Activated CD4-positive, alpha-beta T cell treated with anti-CD3 and anti-CD28 coated beads, Interleukin-2, amount 50 U/mL, for 24 hours (primary cell): Measurements from ENCODE around the gene DDC.
"Not testable (repeated sequence)": the region's sequence is repeated elsewhere in the genome, so short reads cannot be mapped to it uniquely, and the experiment has no call there.

Source experiments
- DNase-seq, 2 donors: peaks; one replicate each; pipeline ENCODE4 v3.0.0-alpha.2; 2020; ENCODE audit warnings: low read depth in 1 of 2, low spot score in 1 of 2

The DDC gene

DNA sequence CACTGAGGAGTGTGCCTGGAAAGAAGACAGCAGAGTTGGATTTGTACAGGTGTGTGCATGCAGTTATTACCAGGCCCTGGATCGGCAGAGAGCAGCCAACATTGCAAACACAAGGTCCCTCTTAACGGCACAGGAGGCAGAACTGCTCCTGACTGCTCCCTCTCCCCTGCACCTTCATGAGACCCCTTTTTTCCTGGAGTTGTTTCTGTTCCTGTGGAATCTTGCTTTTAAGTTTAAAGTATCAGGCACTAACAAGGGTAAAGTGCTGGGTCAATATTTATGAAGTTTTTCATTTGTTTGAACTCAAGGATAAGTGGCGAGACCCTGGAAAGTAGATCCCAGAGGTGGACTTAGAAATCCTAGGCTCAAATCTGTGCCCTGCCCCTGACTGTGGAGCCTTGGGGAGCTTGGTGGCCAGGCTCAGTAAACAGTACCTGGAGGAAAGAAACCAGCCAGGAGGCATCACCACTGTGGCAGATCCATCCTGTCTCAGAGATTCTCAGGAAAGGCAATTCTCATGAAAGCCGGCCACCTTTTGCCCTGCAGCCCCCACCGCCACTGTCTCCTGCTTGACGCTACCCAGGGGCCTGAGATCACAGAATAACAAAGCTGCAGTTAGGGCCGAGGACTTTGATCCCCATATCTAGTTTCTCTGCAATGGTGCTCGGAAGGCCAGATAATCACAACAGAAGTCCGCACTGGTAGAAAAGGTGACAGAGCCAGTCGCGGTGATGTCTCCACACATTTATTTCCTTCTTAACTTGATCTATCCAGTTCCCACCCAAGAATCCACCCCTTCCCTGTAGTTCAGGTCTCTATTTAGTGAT lies 36.7 kb downstream of the DDC start:
- DNase-seq: no peak

DNA sequence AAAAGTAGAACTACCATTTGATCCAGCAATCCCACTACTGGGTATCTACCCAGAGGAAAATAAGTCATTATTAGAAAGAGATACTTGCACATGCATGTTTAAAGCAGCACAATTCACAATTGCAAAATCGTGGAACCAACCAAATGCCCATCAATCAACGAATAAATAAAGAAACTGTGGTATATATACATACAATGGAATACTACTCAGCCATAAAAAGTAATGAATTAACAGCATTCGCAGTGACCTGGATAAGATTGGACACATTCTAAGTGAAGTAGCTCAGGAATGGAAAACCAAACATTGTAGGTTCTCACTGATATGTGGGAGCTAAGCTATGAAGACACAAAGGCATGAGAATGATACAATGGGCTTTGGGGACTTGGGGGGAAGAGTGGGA lies 45.9 kb downstream of the DDC start:
- not testable (repeated sequence) for DNase-seq

GRCh38 chr7:50513166-50513871 lies 51.9 kb downstream of the DDC start:
- DNase-seq: no peak

DNA sequence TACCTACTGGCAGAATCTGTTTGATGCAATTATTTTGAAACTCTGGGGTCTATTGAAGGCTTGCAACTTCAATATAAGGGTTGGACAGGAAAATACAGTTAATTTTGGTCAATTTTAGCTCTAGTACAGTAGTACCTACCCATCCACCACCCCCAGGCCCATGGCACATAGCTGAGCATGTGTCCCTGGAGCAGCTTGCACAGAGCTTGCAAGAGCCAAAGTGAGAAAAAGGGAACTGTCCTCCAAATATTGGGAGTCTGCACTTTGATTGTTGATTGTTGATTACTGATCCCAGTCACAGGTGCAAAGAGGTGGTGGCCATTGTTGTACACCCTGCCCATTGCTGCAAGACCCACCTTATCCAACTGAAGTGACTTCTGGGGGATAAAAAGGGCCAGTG lies 52.8 kb downstream of the DDC start:
- DNase-seq: no peak

DNA sequence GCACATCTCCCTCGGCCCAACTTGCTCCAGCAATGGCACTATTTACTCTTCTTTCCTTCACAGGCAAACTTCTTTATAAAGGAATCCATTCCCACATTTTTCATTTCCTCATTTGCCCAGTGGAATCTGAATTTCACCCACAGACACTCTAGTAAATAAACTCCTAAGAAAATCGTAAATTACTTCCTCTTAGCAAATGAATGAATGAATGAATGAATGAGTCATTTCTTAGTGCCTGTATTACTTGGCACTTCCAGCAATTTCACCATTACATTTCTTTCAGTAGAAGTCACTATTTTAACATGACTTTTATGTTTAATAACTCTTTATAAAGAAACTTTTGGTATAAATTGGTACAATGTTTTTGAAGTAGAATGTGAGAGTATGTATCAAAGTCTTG lies 55.7 kb downstream of the DDC start:
- no peak for DNase-seq

- no peak for DNase-seq
These were observed 56.7 kb downstream of the DDC start for GRCh38 chr7:50508471-50508943.

- DNase-seq: no peak
These were observed 57.2 kb downstream of the DDC start for GRCh38 chr7:50507898-50508470.

DNA sequence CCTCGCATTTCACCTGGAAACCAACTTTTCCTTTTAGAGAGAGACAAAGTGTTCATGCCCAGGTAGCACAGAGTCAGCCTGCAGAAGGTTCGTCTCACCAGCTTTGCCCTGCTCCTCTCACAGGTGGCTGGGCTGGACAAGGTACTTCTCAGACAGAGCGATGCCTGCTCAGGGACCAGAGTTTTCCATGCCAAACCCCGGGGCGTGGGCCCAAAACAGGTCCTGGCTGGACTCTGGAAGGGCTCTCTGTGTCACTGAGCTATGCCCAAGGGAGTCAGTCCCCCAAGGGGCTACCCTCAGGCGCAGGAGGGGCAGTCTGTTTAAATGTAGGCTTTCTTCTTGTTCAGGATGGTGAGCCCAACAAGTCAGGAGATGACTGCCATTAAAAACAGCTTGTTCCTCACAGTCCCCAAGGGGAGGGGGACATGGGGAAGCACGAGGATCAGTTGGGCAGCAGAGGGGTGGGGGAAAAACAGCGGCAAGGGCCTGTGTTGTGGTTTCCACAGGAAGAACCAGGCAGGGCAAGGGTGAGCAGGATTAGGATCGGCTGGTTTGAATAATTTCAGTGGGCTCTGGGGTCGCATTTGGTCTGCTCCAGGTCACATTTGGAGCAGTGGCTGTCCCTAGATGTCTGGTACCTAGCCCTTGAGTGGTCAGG lies 59.5 kb downstream of the DDC start:
- DNase-seq: no peak

- DNase-seq: no peak
These were observed 60.3 kb downstream of the DDC start for GRCh38 chr7:50504646-50505546.

DNA sequence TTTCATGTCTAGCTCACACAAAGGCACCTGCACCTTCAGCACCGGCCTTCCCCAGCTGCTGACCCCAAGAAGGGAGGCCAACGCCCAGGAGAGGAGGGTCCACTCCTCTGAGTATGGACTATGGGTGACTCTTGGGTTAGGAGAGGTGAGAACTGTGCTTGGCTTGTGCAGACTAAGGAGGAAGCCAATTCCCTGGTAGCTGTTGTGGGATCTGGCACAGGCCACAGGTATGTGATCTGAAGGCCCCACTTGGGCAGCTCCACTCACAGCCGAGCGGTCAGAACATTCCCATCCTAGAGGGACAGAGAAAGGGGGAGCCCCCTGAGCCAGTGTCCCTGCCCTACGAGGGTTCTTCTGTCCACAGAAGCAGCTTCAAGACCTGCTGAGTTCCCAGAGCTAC lies 62.3 kb downstream of the DDC start:
- DNase-seq: no peak

DNA sequence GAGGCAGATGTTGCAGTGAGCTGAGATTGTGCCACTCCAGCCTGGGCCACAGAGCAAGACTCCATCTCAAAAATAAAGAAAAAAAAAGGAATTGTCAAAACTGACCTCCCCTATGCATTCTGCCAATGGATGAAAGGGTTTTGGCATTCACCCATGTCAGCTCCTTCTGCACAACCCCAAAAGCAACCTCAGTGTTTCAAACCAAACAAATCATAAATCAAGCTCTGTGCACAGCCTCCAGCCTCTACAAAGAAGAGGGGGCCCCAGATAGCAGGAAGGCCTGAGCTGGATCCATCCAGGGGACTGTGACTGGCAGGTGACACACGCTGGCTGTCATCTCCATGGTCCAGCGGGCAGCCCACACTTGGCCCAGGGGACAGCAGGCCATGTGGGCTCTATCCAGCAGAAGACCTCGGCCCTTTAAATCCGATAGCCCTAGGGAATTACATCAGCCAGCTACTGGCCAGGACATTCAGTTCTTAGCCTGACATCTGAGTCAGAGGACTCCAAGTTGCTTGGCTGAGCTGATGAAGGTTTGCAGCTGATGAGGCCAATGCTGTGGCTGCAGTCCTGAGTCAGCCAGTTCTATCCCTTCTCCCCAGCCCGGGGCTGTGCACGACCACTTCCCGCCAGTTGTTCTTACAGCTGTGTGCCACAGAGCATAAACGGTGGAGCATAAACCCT lies 63.1 kb downstream of the DDC start:
- DNase-seq: no peak

- no peak for DNase-seq
These were observed 66.1 kb downstream of the DDC start for GRCh38 chr7:50499092-50499491.

GRCh38 chr7:50497968-50498367 lies 67.2 kb downstream of the DDC start:
- no peak for DNase-seq

DNA sequence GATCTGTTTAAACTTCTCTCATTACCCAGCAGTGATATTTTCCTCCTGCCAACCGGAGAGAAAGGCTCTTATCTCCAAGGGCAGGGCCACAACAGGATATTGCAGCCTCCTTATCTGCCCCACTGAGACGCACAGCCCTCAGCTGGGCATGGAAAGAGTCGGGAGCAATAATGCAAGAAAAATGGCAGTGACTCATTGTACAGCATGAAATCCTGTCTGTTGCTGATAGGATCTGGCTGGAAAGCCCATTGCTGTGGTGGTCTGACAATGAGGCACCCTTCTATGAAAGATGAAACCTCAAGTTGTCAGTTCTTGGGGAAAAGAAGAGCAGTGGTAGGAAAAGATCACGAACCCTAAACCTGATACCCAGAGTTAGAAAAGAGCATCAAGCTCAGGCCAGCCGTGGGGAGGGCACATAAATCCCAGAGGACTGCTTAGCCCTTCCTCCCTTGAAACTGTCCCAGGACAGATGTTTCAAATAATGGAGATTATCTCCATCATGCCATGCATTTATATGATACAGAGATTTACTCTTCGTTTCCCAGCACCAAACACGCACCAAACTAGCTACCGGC lies 68.0 kb downstream of the DDC start:
- no peak for DNase-seq

DNA sequence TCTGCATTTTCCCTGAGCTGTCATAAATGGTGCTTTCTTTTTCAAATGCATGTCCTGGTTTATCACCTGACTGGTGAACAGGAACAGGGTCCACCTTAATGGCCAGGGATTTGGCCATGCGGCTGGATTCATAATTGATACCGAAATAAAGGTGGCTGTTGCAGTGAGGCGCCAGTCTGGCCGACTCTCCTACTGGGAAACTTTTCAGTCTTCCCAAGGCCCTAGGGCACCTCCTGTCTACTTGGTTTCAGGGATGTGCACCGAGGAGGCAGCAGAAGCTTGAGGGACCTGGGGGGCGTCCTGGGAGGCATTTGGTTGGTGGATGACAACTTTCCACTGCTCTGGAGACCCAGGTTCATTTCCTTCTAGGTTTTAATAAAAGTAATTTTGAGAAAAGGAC lies 68.6 kb downstream of the DDC start:
- no peak for DNase-seq

- DNase-seq: no peak
These were observed 69.5 kb downstream of the DDC start for GRCh38 chr7:50495746-50496145.

DNA sequence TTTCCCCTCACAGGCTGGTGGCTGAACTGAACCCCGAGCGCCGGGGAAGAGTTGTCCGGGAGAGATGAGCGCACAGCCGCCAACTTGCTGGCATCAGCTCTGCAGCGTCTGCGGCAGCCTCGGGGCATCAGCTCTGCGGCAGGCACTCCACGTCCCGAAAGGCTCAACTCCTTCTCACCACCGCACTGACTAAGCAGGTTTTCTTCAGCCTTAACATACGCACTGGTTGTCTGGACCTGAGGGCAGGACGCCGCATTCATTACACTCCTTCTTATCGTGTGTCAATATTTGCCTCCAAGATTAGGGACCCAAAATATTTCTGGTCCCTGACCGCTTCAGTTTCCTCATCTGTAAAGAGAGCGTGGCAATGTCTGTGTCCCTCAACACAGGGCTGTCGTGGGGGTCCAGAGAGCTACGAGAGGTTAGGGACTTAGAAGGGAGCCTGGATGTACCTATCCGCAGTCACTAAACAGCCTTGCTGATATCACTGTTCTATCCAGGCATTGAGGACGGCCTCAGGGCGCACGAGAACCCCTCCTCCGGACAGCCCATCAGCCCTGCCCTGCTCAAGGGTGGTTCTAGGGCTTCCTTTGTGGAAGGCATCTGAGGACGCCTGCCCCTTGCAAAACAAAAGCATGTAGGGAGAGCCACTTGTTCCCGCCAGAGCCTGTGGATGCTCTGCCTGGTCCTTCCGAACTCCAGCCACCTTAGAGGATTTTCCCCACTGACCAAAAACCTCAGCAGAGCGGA lies 72.3 kb downstream of the DDC start:
- no peak for DNase-seq

DNA sequence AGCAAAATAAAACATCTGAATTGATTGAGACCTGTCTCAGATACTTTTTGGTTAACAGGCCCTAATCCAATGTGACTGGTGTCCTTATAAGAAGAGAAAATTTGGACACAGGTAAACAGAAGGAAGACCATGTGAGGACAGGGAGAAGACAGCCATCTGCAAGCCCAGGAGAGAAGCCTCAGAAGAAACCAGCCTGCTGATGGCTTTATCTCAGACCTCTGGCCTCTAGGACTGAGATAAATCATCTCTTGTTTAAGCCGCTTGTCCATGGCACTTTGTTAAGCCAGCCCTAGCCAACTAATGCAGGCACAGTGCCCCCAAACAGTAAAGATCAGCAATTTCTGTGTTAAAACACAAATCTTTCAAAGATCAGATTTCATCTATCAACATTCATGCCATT lies 73.3 kb downstream of the DDC start:
- no peak for DNase-seq

GRCh38 chr7:50491209-50491608 lies 74.0 kb downstream of the DDC start:
- no peak for DNase-seq
